ENCODE results near the gene GPR183.

DNA sequence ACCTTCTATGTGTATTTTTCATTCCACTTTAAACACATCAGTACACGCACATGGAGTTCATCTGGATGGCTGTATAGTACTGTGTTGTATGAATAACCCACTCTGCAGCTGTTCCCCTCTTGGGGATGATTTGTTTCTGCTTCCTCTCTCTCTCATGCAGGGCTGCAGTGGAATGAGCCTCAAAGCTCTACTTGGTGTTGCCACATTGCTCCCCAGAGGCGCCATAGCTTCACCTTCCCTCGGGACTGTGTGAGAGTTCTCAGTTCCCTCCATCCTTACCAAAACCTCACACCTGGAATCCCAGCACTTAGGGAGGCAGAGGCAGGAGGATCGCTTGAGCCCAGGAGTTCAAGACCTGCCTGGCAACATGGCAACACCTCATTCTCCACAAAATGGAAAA, 28.4 kb upstream of the GPR183 start:
- TF ChIP-seq CTCF (IDR thresholded peaks at IDR 0.05), result no peak
- no peak for TF ChIP-seq POLR2A (IDR thresholded peaks at IDR 0.05)
